Measurements from ENCODE around the gene SMO.

The SMO gene

DNA sequence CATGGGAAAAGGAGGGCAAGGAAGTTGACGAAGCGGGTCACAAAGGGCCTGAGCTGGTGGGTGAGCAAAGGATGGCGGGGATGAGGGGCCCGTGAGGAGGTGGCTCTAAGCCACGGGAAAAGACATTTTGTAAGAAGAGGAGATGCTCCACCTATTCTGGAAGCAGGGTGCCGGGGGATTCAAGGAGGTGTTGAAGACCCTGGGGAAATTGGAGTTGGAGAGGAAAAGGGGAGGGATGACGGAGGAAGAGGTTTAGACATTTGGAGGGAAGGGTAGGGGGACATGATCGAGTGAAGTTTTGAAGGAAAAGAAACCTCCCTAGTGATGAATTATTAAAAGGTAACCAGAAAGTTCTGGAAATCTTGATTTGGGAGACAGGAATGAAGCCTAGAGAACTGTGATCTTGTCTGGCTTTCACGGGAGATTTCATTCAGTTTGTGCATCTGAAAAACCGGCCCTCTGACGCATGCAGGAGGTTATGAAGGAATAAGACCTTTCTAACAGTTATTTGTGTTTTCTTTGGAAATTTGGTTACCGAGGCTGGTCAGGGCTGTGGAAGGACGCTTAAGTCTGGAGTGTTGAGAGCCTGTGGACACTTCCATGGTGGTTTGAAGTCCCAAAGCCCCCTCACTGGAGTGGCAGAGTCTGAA, 1.4 kb downstream of the SMO start:
- H3F3A ChIP-seq (ENCODE audit: control insufficient read depth, insufficient read depth): peaks cover 12% of the 10 kb centered on the region
- H3K4me3 ChIP-seq (ENCODE audit: low read length): peak overlapping the region; percentile 76
- peaks cover 44% of the 10 kb centered on the region for H3K4me1 ChIP-seq (ENCODE audit: control insufficient read depth, low read length)
- peaks cover 27% of the 10 kb centered on the region for H3K27me3 ChIP-seq (ENCODE audit: control insufficient read depth, low read length)
- no peaks in the 10 kb centered on the region for H3K36me3 ChIP-seq (ENCODE audit: control insufficient read depth, low read length)
- no peak overlapping the region for H3K27ac ChIP-seq (ENCODE audit: low read depth, low read length)
- H3K4me2 ChIP-seq (ENCODE audit: low read length): peak overlapping the region; percentile 89
- H3K79me2 ChIP-seq (ENCODE audit: control insufficient read depth, low read length): peaks cover 5% of the 10 kb centered on the region
- TF ChIP-seq, protein P1, sequence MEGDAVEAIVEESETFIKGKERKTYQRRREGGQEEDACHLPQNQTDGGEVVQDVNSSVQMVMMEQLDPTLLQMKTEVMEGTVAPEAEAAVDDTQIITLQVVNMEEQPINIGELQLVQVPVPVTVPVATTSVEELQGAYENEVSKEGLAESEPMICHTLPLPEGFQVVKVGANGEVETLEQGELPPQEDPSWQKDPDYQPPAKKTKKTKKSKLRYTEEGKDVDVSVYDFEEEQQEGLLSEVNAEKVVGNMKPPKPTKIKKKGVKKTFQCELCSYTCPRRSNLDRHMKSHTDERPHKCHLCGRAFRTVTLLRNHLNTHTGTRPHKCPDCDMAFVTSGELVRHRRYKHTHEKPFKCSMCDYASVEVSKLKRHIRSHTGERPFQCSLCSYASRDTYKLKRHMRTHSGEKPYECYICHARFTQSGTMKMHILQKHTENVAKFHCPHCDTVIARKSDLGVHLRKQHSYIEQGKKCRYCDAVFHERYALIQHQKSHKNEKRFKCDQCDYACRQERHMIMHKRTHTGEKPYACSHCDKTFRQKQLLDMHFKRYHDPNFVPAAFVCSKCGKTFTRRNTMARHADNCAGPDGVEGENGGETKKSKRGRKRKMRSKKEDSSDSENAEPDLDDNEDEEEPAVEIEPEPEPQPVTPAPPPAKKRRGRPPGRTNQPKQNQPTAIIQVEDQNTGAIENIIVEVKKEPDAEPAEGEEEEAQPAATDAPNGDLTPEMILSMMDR (IDR thresholded peaks at IDR 0.05; ENCODE audit: low read depth, low read length, poor library complexity, severe bottlenecking): no peak
- no peak for TF ChIP-seq EZH2phosphoT487 (IDR thresholded peaks at IDR 0.05; ENCODE audit: borderline replicate concordance, low read length)
- no peaks in the 10 kb centered on the region for H3K9me3 ChIP-seq (ENCODE audit: control insufficient read depth, insufficient read depth, low read length)
- H4K20me1 ChIP-seq (ENCODE audit: control insufficient read depth, insufficient read depth, low read depth, low read length): no peaks in the 10 kb centered on the region
- H3K9me2 ChIP-seq (replicated peaks; ENCODE audit: control insufficient read depth, low read length): no peaks in the 10 kb centered on the region

- no peak overlapping the region for H3K4me2 ChIP-seq (ENCODE audit: low read length)
- H3K4me1 ChIP-seq (ENCODE audit: control insufficient read depth, low read length): peaks cover 38% of the 10 kb centered on the region
- no peaks in the 10 kb centered on the region for H4K20me1 ChIP-seq (ENCODE audit: control insufficient read depth, insufficient read depth, low read depth, low read length)
- peaks cover 5% of the 10 kb centered on the region for H3K79me2 ChIP-seq (ENCODE audit: control insufficient read depth, low read length)
- no peaks in the 10 kb centered on the region for H3K36me3 ChIP-seq (ENCODE audit: control insufficient read depth, low read length)
- no peak overlapping the region for H3K27ac ChIP-seq (ENCODE audit: low read depth, low read length)
- H3K27me3 ChIP-seq (ENCODE audit: control insufficient read depth, low read length): peaks cover 27% of the 10 kb centered on the region
- H3F3A ChIP-seq (ENCODE audit: control insufficient read depth, insufficient read depth): peaks cover 12% of the 10 kb centered on the region
- no peaks in the 10 kb centered on the region for H3K9me2 ChIP-seq (replicated peaks; ENCODE audit: control insufficient read depth, low read length)
- no peak overlapping the region for H3K4me3 ChIP-seq (ENCODE audit: low read length)
- TF ChIP-seq, protein P1 (IDR thresholded peaks at IDR 0.05; ENCODE audit: low read depth, low read length, poor library complexity, severe bottlenecking): no peak
- TF ChIP-seq EZH2phosphoT487 (IDR thresholded peaks at IDR 0.05; ENCODE audit: borderline replicate concordance, low read length): no peak
- H3K9me3 ChIP-seq (ENCODE audit: control insufficient read depth, insufficient read depth, low read length): no peaks in the 10 kb centered on the region
Observed at GRCh38 chr7:129191272-129191671, 2.8 kb downstream of the SMO start.

- H3K4me1 ChIP-seq (ENCODE audit: control insufficient read depth, low read length): peaks cover 21% of the 10 kb centered on the region
- no peaks in the 10 kb centered on the region for H3K9me2 ChIP-seq (replicated peaks; ENCODE audit: control insufficient read depth, low read length)
- no peaks in the 10 kb centered on the region for H3K36me3 ChIP-seq (ENCODE audit: control insufficient read depth, low read length)
- H3K27me3 ChIP-seq (ENCODE audit: control insufficient read depth, low read length): peaks cover 18% of the 10 kb centered on the region
- H3F3A ChIP-seq (ENCODE audit: control insufficient read depth, insufficient read depth): no peaks in the 10 kb centered on the region
- H3K27ac ChIP-seq (ENCODE audit: low read depth, low read length): no peak overlapping the region
- H3K4me3 ChIP-seq (ENCODE audit: low read length): no peak overlapping the region
- H3K9me3 ChIP-seq (ENCODE audit: control insufficient read depth, insufficient read depth, low read length): no peaks in the 10 kb centered on the region
- H4K20me1 ChIP-seq (ENCODE audit: control insufficient read depth, insufficient read depth, low read depth, low read length): no peaks in the 10 kb centered on the region
- no peak overlapping the region for H3K4me2 ChIP-seq (ENCODE audit: low read length)
- TF ChIP-seq, protein P1 (IDR thresholded peaks at IDR 0.05; ENCODE audit: low read depth, low read length, poor library complexity, severe bottlenecking): no peak
- no peak for TF ChIP-seq EZH2phosphoT487 (IDR thresholded peaks at IDR 0.05; ENCODE audit: borderline replicate concordance, low read length)
- H3K79me2 ChIP-seq (ENCODE audit: control insufficient read depth, low read length): peaks cover 5% of the 10 kb centered on the region
Observed at GRCh38 chr7:129193892-129194291, 5.5 kb downstream of the SMO start.
